ENCODE data around the gene AKAP13.
A peak's percentile ranks its signal among the peaks of the same experiment; 100 is the strongest.

AKAP13 gene

DNA sequence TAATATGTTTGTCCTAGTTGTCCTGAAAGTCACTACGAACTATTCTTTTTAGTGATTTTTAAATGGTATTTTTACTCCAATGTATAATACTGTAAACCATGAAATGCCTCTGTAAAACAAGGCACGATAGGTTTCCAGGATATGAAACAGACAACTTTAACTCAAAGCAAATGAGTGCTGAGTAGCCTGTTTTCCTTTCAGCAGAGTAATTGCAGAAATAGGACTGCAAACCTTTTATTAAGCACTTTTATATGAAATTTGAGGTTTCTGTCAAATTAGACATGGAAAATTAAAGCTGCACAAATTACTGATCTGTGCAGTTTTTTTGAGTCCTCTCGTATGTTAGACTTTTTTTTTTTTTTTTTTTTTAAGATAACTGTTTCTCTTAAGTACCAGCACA lies 16.2 kb downstream of the AKAP13 start:
- no peak overlapping the region for H3K27ac ChIP-seq (ENCODE audit: extremely low read depth, low read depth, low read length)
- no peaks in the 10 kb centered on the region for H3K36me3 ChIP-seq (ENCODE audit: control insufficient read depth in 2 of 2, insufficient read depth in 1 of 2, low read length in 2 of 2)
- H3K4me1 ChIP-seq (ENCODE audit: control insufficient read depth, insufficient read depth, low read length), result peaks cover 48% of the 10 kb centered on the region
- TF ChIP-seq SETDB1 (IDR thresholded peaks at IDR 0.05; ENCODE audit: insufficient read length, low read length) (no peak), ZFHX2 (tag by site-specific recombination; conservative IDR thresholded peaks at IDR 0.05) (no peak), ZNF146 (tag by site-specific recombination; IDR thresholded peaks at IDR 0.05) (no peak), ZSCAN30 (tag by site-specific recombination; IDR thresholded peaks at IDR 0.05) (no peak)
- TF ChIP-seq, protein P1, sequence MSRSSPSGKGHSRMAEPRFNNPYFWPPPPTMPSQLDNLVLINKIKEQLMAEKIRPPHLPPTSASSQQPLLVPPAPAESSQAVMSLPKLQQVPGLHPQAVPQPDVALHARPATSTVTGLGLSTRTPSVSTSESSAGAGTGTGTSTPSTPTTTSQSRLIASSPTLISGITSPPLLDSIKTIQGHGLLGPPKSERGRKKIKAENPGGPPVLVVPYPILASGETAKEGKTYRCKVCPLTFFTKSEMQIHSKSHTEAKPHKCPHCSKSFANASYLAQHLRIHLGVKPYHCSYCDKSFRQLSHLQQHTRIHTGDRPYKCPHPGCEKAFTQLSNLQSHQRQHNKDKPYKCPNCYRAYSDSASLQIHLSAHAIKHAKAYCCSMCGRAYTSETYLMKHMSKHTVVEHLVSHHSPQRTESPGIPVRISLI (tag by site-specific recombination; IDR thresholded peaks at IDR 0.05), result 0 out of 2 replicates have a peak, but pooled peaks have one; percentile 48
- TF ChIP-seq, protein P2, sequence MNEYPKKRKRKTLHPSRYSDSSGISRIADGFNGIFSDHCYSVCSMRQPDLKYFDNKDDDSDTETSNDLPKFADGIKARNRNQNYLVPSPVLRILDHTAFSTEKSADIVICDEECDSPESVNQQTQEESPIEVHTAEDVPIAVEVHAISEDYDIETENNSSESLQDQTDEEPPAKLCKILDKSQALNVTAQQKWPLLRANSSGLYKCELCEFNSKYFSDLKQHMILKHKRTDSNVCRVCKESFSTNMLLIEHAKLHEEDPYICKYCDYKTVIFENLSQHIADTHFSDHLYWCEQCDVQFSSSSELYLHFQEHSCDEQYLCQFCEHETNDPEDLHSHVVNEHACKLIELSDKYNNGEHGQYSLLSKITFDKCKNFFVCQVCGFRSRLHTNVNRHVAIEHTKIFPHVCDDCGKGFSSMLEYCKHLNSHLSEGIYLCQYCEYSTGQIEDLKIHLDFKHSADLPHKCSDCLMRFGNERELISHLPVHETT (tag by site-specific recombination; IDR thresholded peaks at IDR 0.05), result no peak
- TF ChIP-seq, protein P3, sequence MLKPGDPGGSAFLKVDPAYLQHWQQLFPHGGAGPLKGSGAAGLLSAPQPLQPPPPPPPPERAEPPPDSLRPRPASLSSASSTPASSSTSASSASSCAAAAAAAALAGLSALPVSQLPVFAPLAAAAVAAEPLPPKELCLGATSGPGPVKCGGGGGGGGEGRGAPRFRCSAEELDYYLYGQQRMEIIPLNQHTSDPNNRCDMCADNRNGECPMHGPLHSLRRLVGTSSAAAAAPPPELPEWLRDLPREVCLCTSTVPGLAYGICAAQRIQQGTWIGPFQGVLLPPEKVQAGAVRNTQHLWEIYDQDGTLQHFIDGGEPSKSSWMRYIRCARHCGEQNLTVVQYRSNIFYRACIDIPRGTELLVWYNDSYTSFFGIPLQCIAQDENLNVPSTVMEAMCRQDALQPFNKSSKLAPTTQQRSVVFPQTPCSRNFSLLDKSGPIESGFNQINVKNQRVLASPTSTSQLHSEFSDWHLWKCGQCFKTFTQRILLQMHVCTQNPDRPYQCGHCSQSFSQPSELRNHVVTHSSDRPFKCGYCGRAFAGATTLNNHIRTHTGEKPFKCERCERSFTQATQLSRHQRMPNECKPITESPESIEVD (tag by site-specific recombination; IDR thresholded peaks at IDR 0.05), result peak; percentile 60; the same call in 1 of the 2 replicates
- H3K9me3 ChIP-seq (ENCODE audit: control insufficient read depth, insufficient read depth, low read depth, low read length), result no peaks in the 10 kb centered on the region
- ChIA-PET CTCF (interaction anchor here (0.7 to 1.5 kb wide), 5 partner anchors 10 to 107 kb away, joined by 3 to 6 read pairs (median 3); no protein-coding TSS in a partner anchor), POLR2A (interaction anchor here (0.5 kb wide), 1 partner anchor 416 kb away, joined by 5 read pairs; no protein-coding TSS in a partner anchor)
- no peak overlapping the region for H3K4me3 ChIP-seq (ENCODE audit: low read depth, low read length)

DNA sequence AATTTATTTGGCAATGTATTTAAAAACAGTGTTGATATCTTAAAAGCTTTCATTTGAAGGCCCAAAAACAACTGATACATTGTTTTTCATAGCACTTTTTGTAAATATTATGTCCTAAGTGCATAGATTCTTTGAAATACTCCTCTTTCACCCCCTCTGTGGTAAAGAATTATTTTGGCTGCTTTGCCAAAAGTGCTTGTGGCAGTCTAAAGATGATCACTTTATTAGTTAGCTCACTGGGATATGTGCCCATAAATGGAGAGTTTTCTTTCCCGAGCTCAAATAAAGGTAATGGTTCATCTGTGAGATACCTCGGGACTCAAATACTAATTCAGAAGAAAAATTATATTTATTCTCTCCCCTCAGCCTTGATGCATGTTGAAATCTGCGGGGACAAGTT lies 16.7 kb downstream of the AKAP13 start:
- POLR2A ChIA-PET, result no interaction called here
- Histone ChIP-seq H3K4me1 (ENCODE audit: control insufficient read depth, insufficient read depth, low read length) (peaks cover 54% of the 10 kb centered on the region), H3K4me3 (ENCODE audit: low read depth, low read length) (no peak overlapping the region), H3K27ac (ENCODE audit: extremely low read depth, low read depth, low read length) (no peak overlapping the region), H3K36me3 (ENCODE audit: control insufficient read depth in 2 of 2, insufficient read depth in 1 of 2, low read length in 2 of 2) (no peaks in the 10 kb centered on the region), H3K9me3 (ENCODE audit: control insufficient read depth, insufficient read depth, low read depth, low read length) (no peaks in the 10 kb centered on the region)
- TF ChIP-seq, protein P3 (tag by site-specific recombination; IDR thresholded peaks at IDR 0.05), result peak; percentile 72
- TF ChIP-seq FEZF1 (tag by site-specific recombination; IDR thresholded peaks at IDR 0.05), result no peak
- CTCF ChIA-PET, result interaction anchor here (0.5 to 1.6 kb wide), 6 partner anchors 10 to 405 kb away, joined by 3 to 8 read pairs (median 4); no protein-coding TSS in a partner anchor

DNA sequence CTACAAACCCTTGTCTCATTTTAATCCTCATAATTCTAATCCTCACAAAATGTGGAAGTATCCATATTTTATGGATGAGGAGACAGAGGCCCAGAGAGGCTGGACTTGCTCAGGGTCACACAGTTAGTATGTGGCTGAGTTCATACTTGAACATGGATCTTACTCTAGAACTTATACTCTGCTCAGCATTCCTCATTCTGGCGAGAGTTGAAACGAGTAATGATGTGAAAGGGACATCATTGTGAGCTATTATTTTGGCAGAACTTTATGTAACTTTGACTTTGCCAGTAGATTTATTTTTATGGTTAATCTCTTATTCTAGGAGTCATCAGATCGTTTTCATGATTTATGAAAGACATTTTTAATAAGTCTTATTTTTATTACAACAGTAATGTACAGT lies 17.5 kb downstream of the AKAP13 start:
- ChIA-PET CTCF (interaction anchor here (0.5 to 1.6 kb wide), 2 partner anchors 16 to 404 kb away, joined by 3 to 8 read pairs; no protein-coding TSS in a partner anchor), POLR2A (no interaction called here)
- peaks cover 62% of the 10 kb centered on the region for H3K4me1 ChIP-seq (ENCODE audit: control insufficient read depth, insufficient read depth, low read length)
- no peaks in the 10 kb centered on the region for H3K9me3 ChIP-seq (ENCODE audit: control insufficient read depth, insufficient read depth, low read depth, low read length)
- H3K36me3 ChIP-seq (ENCODE audit: control insufficient read depth in 2 of 2, insufficient read depth in 1 of 2, low read length in 2 of 2), result no peaks in the 10 kb centered on the region
- no peak overlapping the region for H3K4me3 ChIP-seq (ENCODE audit: low read depth, low read length)
- no peak overlapping the region for H3K27ac ChIP-seq (ENCODE audit: extremely low read depth, low read depth, low read length)
- TF ChIP-seq ZNF174 (tag by site-specific recombination; IDR thresholded peaks at IDR 0.05) (no peak), ZNF600 (tag by site-specific recombination; IDR thresholded peaks at IDR 0.05) (no peak), ZNF202 (tag by site-specific recombination; IDR thresholded peaks at IDR 0.05; ENCODE audit: borderline replicate concordance) (no peak), ZNF114 (tag by site-specific recombination; IDR thresholded peaks at IDR 0.05) (no peak), ZNF624 (tag by site-specific recombination; IDR thresholded peaks at IDR 0.05) (no peak), ZSCAN23 (tag by site-specific recombination; IDR thresholded peaks at IDR 0.05) (no peak), ZNF621 (tag by site-specific recombination; IDR thresholded peaks at IDR 0.05) (no peak), HOXD13 (CRISPR knock-in tag; IDR thresholded peaks at IDR 0.05; ENCODE audit: borderline replicate concordance) (no peak)
- TF ChIP-seq, protein P4, sequence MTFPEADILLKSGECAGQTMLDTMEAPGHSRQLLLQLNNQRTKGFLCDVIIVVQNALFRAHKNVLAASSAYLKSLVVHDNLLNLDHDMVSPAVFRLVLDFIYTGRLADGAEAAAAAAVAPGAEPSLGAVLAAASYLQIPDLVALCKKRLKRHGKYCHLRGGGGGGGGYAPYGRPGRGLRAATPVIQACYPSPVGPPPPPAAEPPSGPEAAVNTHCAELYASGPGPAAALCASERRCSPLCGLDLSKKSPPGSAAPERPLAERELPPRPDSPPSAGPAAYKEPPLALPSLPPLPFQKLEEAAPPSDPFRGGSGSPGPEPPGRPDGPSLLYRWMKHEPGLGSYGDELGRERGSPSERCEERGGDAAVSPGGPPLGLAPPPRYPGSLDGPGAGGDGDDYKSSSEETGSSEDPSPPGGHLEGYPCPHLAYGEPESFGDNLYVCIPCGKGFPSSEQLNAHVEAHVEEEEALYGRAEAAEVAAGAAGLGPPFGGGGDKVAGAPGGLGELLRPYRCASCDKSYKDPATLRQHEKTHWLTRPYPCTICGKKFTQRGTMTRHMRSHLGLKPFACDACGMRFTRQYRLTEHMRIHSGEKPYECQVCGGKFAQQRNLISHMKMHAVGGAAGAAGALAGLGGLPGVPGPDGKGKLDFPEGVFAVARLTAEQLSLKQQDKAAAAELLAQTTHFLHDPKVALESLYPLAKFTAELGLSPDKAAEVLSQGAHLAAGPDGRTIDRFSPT (tag by site-specific recombination; IDR thresholded peaks at IDR 0.05), result no peak

Data from HEK293 (cell line).